ENCODE data around the gene PIEZO1. TPM values are rescaled to one million over a fixed set of nuclear protein-coding genes. Genes with fewer than 3 reads are reported as not detected.

PIEZO1 gene
- total and polyA plus RNA-seq, 7 experiments from 2014 or later = 3.6 to 237 (median 111) TPM

GRCh38 chr16:88742896-88743605 lies 42.0 kb downstream of the PIEZO1 start:
- intact Hi-C loops (cut with micrococcal nuclease) = loop anchor here in 1 of 2 donors (1.0 kb wide), 2 partner anchors 42 to 473 kb away; partner anchors contain the start of gene PIEZO1
- POLR2A ChIA-PET = interaction anchor here (1.0 to 3.1 kb wide), 6 partner anchors 38 to 93 kb away, joined by 3 to 15 read pairs (median 5); partner anchors contain the start of gene APRT
- CTCF ChIA-PET = interaction anchor here (0.6 to 2.6 kb wide), 10 partner anchors 18 to 114 kb away, joined by 3 to 17 read pairs (median 5); partner anchors contain the start of genes GALNS, PIEZO1 and TRAPPC2L
- ATAC-seq (no peak), DNase-seq (no peak)
- no peaks in the 10 kb centered on the region for H3K27me3 ChIP-seq (ENCODE audit: control insufficient read depth in 2 of 2, insufficient read depth in 2 of 2, low read length in 2 of 2)
- Mint-ChIP-seq H3K27me3 (no peaks in the 10 kb centered on the region), H3K27ac (no peak overlapping the region), H3K9me3 (no peaks in the 10 kb centered on the region), H3K4me1 (peaks cover 9 to 30% (median 17%) of the 10 kb centered on the region in 7 donors), H3K4me3 (no peak overlapping the region), H3K36me3 (peaks cover 0 to 2% (median 0%) of the 10 kb centered on the region in 5 donors)
- H3K27ac ChIP-seq (ENCODE audit: low read depth, low read length) = no peak overlapping the region
- no peak overlapping the region for H3K4me3 ChIP-seq (ENCODE audit: low read length)
- H3K9me3 ChIP-seq (ENCODE audit: control insufficient read depth in 2 of 3, low read length in 3 of 3) = no peaks in the 10 kb centered on the region
- peaks cover 22 to 31% of the 10 kb centered on the region in 2 donors for H3K4me1 ChIP-seq (ENCODE audit: control insufficient read depth in 2 of 2, insufficient read depth in 2 of 2, low read length in 2 of 2)
- peaks cover 0 to 18% (median 0%) of the 10 kb centered on the region in 3 experiments for H3K36me3 ChIP-seq (ENCODE audit: control insufficient read depth in 2 of 3, insufficient read depth in 3 of 3, low read length in 3 of 3)

GRCh38 chr16:88741368-88741767 lies 43.7 kb downstream of the PIEZO1 start:
- peaks cover 0 to 18% (median 0%) of the 10 kb centered on the region in 3 experiments for H3K36me3 ChIP-seq (ENCODE audit: control insufficient read depth in 2 of 3, insufficient read depth in 3 of 3, low read length in 3 of 3)
- H3K27ac ChIP-seq (ENCODE audit: low read depth, low read length) = no peak overlapping the region
- no peak overlapping the region for H3K4me3 ChIP-seq (ENCODE audit: low read length)
- intact Hi-C loops (cut with micrococcal nuclease) = no loop called here
- no peaks in the 10 kb centered on the region for H3K27me3 ChIP-seq (ENCODE audit: control insufficient read depth in 2 of 2, insufficient read depth in 2 of 2, low read length in 2 of 2)
- ATAC-seq (no peak), DNase-seq (no peak)
- POLR2A ChIA-PET = interaction anchor here (1.0 kb wide), 1 partner anchor 71 kb away, joined by 3 read pairs; the partner anchor contains the start of gene APRT
- Mint-ChIP-seq H3K4me3 (no peak overlapping the region), H3K36me3 (peaks cover 0 to 2% (median 0%) of the 10 kb centered on the region in 5 donors), H3K27ac (no peak overlapping the region), H3K27me3 (no peaks in the 10 kb centered on the region), H3K9me3 (no peaks in the 10 kb centered on the region), H3K4me1 (peaks cover 9 to 34% (median 15%) of the 10 kb centered on the region in 7 donors)
- H3K9me3 ChIP-seq (ENCODE audit: control insufficient read depth in 2 of 3, low read length in 3 of 3) = no peaks in the 10 kb centered on the region
- CTCF ChIA-PET = interaction anchor here (1.0 to 1.2 kb wide), 2 partner anchors 40 to 117 kb away, joined by 4 to 5 read pairs; no protein-coding TSS in a partner anchor
- peaks cover 24 to 36% of the 10 kb centered on the region in 2 donors for H3K4me1 ChIP-seq (ENCODE audit: control insufficient read depth in 2 of 2, insufficient read depth in 2 of 2, low read length in 2 of 2)

GRCh38 chr16:88740727-88741055 lies 44.3 kb downstream of the PIEZO1 start:
- POLR2A ChIA-PET = interaction anchor here (1.0 kb wide), 1 partner anchor 71 kb away, joined by 3 read pairs; the partner anchor contains the start of gene APRT
- no peak for ATAC-seq
- H3K36me3 Mint-ChIP-seq = peaks cover 0 to 2% (median 0%) of the 10 kb centered on the region in 5 donors
- intact Hi-C loops (cut with micrococcal nuclease) = no loop called here
- H3K27ac Mint-ChIP-seq = no peak overlapping the region
- Histone ChIP-seq H3K4me3 (ENCODE audit: low read length) (no peak overlapping the region), H3K27ac (ENCODE audit: low read depth, low read length) (no peak overlapping the region), H3K4me1 (ENCODE audit: control insufficient read depth in 2 of 2, insufficient read depth in 2 of 2, low read length in 2 of 2) (peaks cover 22 to 31% of the 10 kb centered on the region in 2 donors), H3K9me3 (ENCODE audit: control insufficient read depth in 2 of 3, low read length in 3 of 3) (no peaks in the 10 kb centered on the region), H3K27me3 (ENCODE audit: control insufficient read depth in 2 of 2, insufficient read depth in 2 of 2, low read length in 2 of 2) (no peaks in the 10 kb centered on the region), H3K36me3 (ENCODE audit: control insufficient read depth in 2 of 3, insufficient read depth in 3 of 3, low read length in 3 of 3) (peaks cover 0 to 22% (median 0%) of the 10 kb centered on the region in 3 experiments)
- no peaks in the 10 kb centered on the region for H3K27me3 Mint-ChIP-seq
- CTCF ChIA-PET = interaction anchor here (1.0 to 1.2 kb wide), 2 partner anchors 40 to 117 kb away, joined by 4 to 5 read pairs; no protein-coding TSS in a partner anchor
- peaks cover 4 to 29% (median 9%) of the 10 kb centered on the region in 7 donors for H3K4me1 Mint-ChIP-seq
- no peaks in the 10 kb centered on the region for H3K9me3 Mint-ChIP-seq
- DNase-seq = no peak
- H3K4me3 Mint-ChIP-seq = no peak overlapping the region

GRCh38 chr16:88739977-88740726 lies 44.9 kb downstream of the PIEZO1 start:
- H3K36me3 Mint-ChIP-seq = peaks cover 0 to 2% (median 0%) of the 10 kb centered on the region in 5 donors
- ATAC-seq = no peak
- DNase-seq = no peak
- H3K27ac Mint-ChIP-seq = no peak overlapping the region
- peaks cover 0 to 24% (median 8%) of the 10 kb centered on the region in 7 donors for H3K4me1 Mint-ChIP-seq
- CTCF ChIA-PET = interaction anchor here (1.2 kb wide), 1 partner anchor 118 kb away, joined by 4 read pairs; no protein-coding TSS in a partner anchor
- intact Hi-C loops (cut with micrococcal nuclease) = loop anchor here in 1 of 2 donors (5.0 kb wide), 1 partner anchor 38 kb away; no protein-coding TSS in a partner anchor
- H3K27ac ChIP-seq (ENCODE audit: low read depth, low read length) = no peak overlapping the region
- H3K4me3 Mint-ChIP-seq = no peak overlapping the region
- no peaks in the 10 kb centered on the region for H3K27me3 ChIP-seq (ENCODE audit: control insufficient read depth in 2 of 2, insufficient read depth in 2 of 2, low read length in 2 of 2)
- peaks cover 0 to 28% (median 0%) of the 10 kb centered on the region in 3 experiments for H3K36me3 ChIP-seq (ENCODE audit: control insufficient read depth in 2 of 3, insufficient read depth in 3 of 3, low read length in 3 of 3)
- no peak overlapping the region for H3K4me3 ChIP-seq (ENCODE audit: low read length)
- H3K4me1 ChIP-seq (ENCODE audit: control insufficient read depth in 2 of 2, insufficient read depth in 2 of 2, low read length in 2 of 2) = peaks cover 17 to 27% of the 10 kb centered on the region in 2 donors
- POLR2A ChIA-PET = interaction anchor here (1.0 kb wide), 1 partner anchor 72 kb away, joined by 3 read pairs; the partner anchor contains the start of gene APRT
- H3K9me3 ChIP-seq (ENCODE audit: control insufficient read depth in 2 of 3, low read length in 3 of 3) = no peaks in the 10 kb centered on the region
- no peaks in the 10 kb centered on the region for H3K27me3 Mint-ChIP-seq
- H3K9me3 Mint-ChIP-seq = no peaks in the 10 kb centered on the region

GRCh38 chr16:88739139-88739976 lies 45.7 kb downstream of the PIEZO1 start:
- intact Hi-C loops (cut with micrococcal nuclease) = loop anchor here in 1 of 2 donors (5.0 kb wide), 1 partner anchor 37 kb away; no protein-coding TSS in a partner anchor
- POLR2A ChIA-PET = no interaction called here

More at GRCh38 chr16:88739139-88739976, 45.7 kb downstream of the PIEZO1 start:
- Histone ChIP-seq H3K36me3 (ENCODE audit: control insufficient read depth in 2 of 3, insufficient read depth in 3 of 3, low read length in 3 of 3) (peaks cover 0 to 36% (median 0%) of the 10 kb centered on the region in 3 experiments), H3K9me3 (ENCODE audit: control insufficient read depth in 2 of 3, low read length in 3 of 3) (no peaks in the 10 kb centered on the region), H3K4me1 (ENCODE audit: control insufficient read depth in 2 of 2, insufficient read depth in 2 of 2, low read length in 2 of 2) (peaks cover 15 to 19% of the 10 kb centered on the region in 2 donors), H3K27ac (ENCODE audit: low read depth, low read length) (no peak overlapping the region), H3K27me3 (ENCODE audit: control insufficient read depth in 2 of 2, insufficient read depth in 2 of 2, low read length in 2 of 2) (no peaks in the 10 kb centered on the region), H3K4me3 (ENCODE audit: low read length) (no peak overlapping the region)
- Mint-ChIP-seq H3K9me3 (no peaks in the 10 kb centered on the region), H3K4me3 (peak overlapping the region in 1 of 10 donors; percentile 34), H3K4me1 (peaks cover 0 to 18% (median 8%) of the 10 kb centered on the region in 7 donors), H3K27ac (no peak overlapping the region), H3K27me3 (no peaks in the 10 kb centered on the region), H3K36me3 (peaks cover 0 to 2% (median 0%) of the 10 kb centered on the region in 5 donors)
- DNase-seq (no peak), ATAC-seq (no peak)
- CTCF ChIA-PET = no interaction called here
